H1 (cell line): Measurements from ENCODE around the gene ELAVL1. TPM values are rescaled to one million over a fixed set of nuclear protein-coding genes. Genes with fewer than 3 reads are reported as not detected.

Experiments
- CTCF ChIA-PET: fragments of 300-600 bp; sonication (Branson Sonifier 250); formaldehyde crosslinking; loops from one replicate; lab custom pipeline; 2021; ENCODE audit not compliant: partially characterized antibody; lab: Charles Lee
- POLR2A ChIA-PET: fragments of 300-600 bp; sonication (Branson Sonifier 250); formaldehyde crosslinking; loops from one replicate; lab custom pipeline; 2021; ENCODE audit warnings: inconsistent platforms; ENCODE audit not compliant: partially characterized antibody; lab: Charles Lee
- DNase-seq, 2 experiments: peaks; one replicate each; pipeline versions ENCODE4 v3.0.0 to v3.0.0-alpha.2; 2010 to 2022; ENCODE audit warnings: low spot score in 2 of 2, low read depth in 1 of 2, mixed read lengths in 1 of 2
- FAIRE-seq: peaks from 2 replicates; lab custom pipeline; 2011; peaks lifted over from hg19 to GRCh38; lab: Jason Lieb, UNC
- H2AFZ ChIP-seq: 2 replicates; pipeline ENCODE4 v1.8.1; 2012; ENCODE audit warnings: low read length, inconsistent platforms
- H2AK5ac ChIP-seq: 2 replicates; pipeline ENCODE4 v1.6.1; 2013; ENCODE audit warnings: low read depth, low read length
- H2BK120ac ChIP-seq: replicated peaks from 2 replicates; pipeline ENCODE3; 2013; ENCODE audit warnings: low read depth, low read length, inconsistent platforms
- H2BK12ac ChIP-seq: 2 replicates; pipeline ENCODE4 v1.6.1; 2013; ENCODE audit warnings: low read depth, low read length
- H2BK15ac ChIP-seq: 2 replicates; pipeline ENCODE4 v1.6.1; 2013; ENCODE audit warnings: low read length
- H2BK20ac ChIP-seq: 2 replicates; pipeline ENCODE4 v1.6.1; 2013; ENCODE audit warnings: low read length
- H2BK5ac ChIP-seq: 2 replicates; pipeline ENCODE4 v1.6.1; 2013; ENCODE audit warnings: low read depth, low read length
- H3K14ac ChIP-seq: 2 replicates; pipeline ENCODE4 v1.6.1; 2013; ENCODE audit warnings: inconsistent platforms; ENCODE audit not compliant: insufficient read length
- H3K18ac ChIP-seq: 2 replicates; pipeline ENCODE4 v1.6.1; 2013; ENCODE audit warnings: low read length; ENCODE audit errors: extremely low read depth
- H3K23ac ChIP-seq: 2 replicates; pipeline ENCODE4 v1.6.1; 2013; ENCODE audit warnings: inconsistent platforms; ENCODE audit not compliant: insufficient read length
- H3K23me2 ChIP-seq: 2 replicates; pipeline ENCODE4 v1.6.1; 2013; ENCODE audit warnings: low read depth, low read length
- H3K27ac ChIP-seq: 2 replicates; pipeline ENCODE4 v1.6.1; 2011; ENCODE audit warnings: low read depth, low read length, inconsistent platforms
- H3K27me3 ChIP-seq, 4 experiments: replicated peaks in 1 of 4; 1 replicate in 1 of 4; 2 replicates in 3 of 4; pipeline versions ENCODE4 v1.6.1 to v1.8.1; 2011 to 2013; ENCODE audit warnings: low read length in 3 of 4, mild to moderate bottlenecking in 3 of 4, inconsistent platforms in 2 of 4, mixed read lengths in 2 of 4, moderate library complexity in 1 of 4; ENCODE audit not compliant: control insufficient read depth in 3 of 4, insufficient read depth in 3 of 4; ENCODE audit errors: extremely low read depth in 1 of 4
- H3K36me3 ChIP-seq, 4 experiments: 2 replicates each; pipeline versions ENCODE4 v1.6.1 to v1.8.1; 2011 to 2013; ENCODE audit warnings: mild to moderate bottlenecking in 4 of 4, low read length in 3 of 4, moderate library complexity in 2 of 4, control low read depth in 1 of 4, inconsistent platforms in 1 of 4; ENCODE audit not compliant: insufficient read depth in 4 of 4, control insufficient read depth in 2 of 4
- H3K4ac ChIP-seq: replicated peaks from 2 replicates; pipeline ENCODE3; 2013; ENCODE audit warnings: low read length, low read depth, mixed read lengths, inconsistent platforms; ENCODE audit not compliant: insufficient read length
- H3K4me1 ChIP-seq, 4 experiments: replicated peaks in 1 of 4; 1 replicate in 1 of 4; 2 replicates in 3 of 4; pipeline versions ENCODE4 v1.6.1 to v1.8.1; 2011 to 2013; ENCODE audit warnings: low read length in 3 of 4, inconsistent platforms in 2 of 4, mixed read lengths in 1 of 4; ENCODE audit not compliant: insufficient read depth in 4 of 4, control insufficient read depth in 3 of 4
- H3K4me2 ChIP-seq, 2 experiments: 2 replicates each; pipeline versions ENCODE4 v1.6.1 to v1.8.1; 2011 to 2013; ENCODE audit warnings: low read depth in 2 of 2, low read length in 2 of 2, control low read depth in 1 of 2, inconsistent platforms in 1 of 2, mild to moderate bottlenecking in 1 of 2; ENCODE audit not compliant: insufficient read depth in 1 of 2
- H3K4me3 ChIP-seq, 4 experiments: fragments of 200-600, 300-600 bp in 1 of 4; sonication (generic), shearing (Covaris generic), sonication (Bioruptor Twin) in 1 of 4; 2 replicates each; pipeline versions ENCODE4 v1.5.1 to v1.8.1; 2011 to 2016; ENCODE audit warnings: low read length in 4 of 4, low read depth in 3 of 4, control low read depth in 2 of 4, inconsistent platforms in 2 of 4, mild to moderate bottlenecking in 2 of 4, mixed read lengths in 1 of 4, moderate library complexity in 1 of 4; ENCODE audit not compliant: insufficient read depth in 2 of 4; ENCODE audit errors: extremely low read depth in 1 of 4
- H3K56ac ChIP-seq: replicated peaks from 2 replicates; pipeline ENCODE3; 2013; ENCODE audit warnings: low read depth, mild to moderate bottlenecking, mixed read lengths, low read length, inconsistent platforms; ENCODE audit not compliant: insufficient read length
- H3K79me1 ChIP-seq: 2 replicates; pipeline ENCODE4 v1.6.1; 2013; ENCODE audit warnings: low read depth, low read length, control low read depth
- H3K79me2 ChIP-seq, 2 experiments: 2 replicates each; pipeline versions ENCODE4 v1.6.1 to v1.8.1; 2012 to 2013; ENCODE audit warnings: low read length in 2 of 2, mild to moderate bottlenecking in 2 of 2, inconsistent platforms in 1 of 2; ENCODE audit not compliant: insufficient read depth in 2 of 2, control insufficient read depth in 1 of 2
- H3K9ac ChIP-seq, 4 experiments: replicated peaks in 1 of 4; 1 replicate in 1 of 4; 2 replicates in 3 of 4; pipeline versions ENCODE4 v1.6.1 to v1.8.1; 2011 to 2013; ENCODE audit warnings: low read depth in 3 of 4, low read length in 3 of 4, control low read depth in 2 of 4, mild to moderate bottlenecking in 2 of 4, moderate library complexity in 2 of 4, inconsistent platforms in 1 of 4; ENCODE audit errors: extremely low read depth in 1 of 4
- H3K9me3 ChIP-seq, 2 experiments: 2 replicates each; pipeline versions ENCODE4 v1.6.1 to v1.8.1; 2012 to 2013; ENCODE audit warnings: mild to moderate bottlenecking in 2 of 2, moderate library complexity in 2 of 2, control low read depth in 1 of 2, inconsistent platforms in 1 of 2, low read depth in 1 of 2, low read length in 1 of 2, mixed read lengths in 1 of 2; ENCODE audit not compliant: insufficient read depth in 2 of 2
- H4K20me1 ChIP-seq, 2 experiments: replicated peaks in 1 of 2; 2 replicates each; pipeline versions ENCODE3 to v1.8.1; 2011 to 2013; ENCODE audit warnings: inconsistent platforms in 2 of 2, low read length in 2 of 2, mild to moderate bottlenecking in 1 of 2; ENCODE audit not compliant: insufficient read depth in 2 of 2, control insufficient read depth in 1 of 2
- H4K5ac ChIP-seq: 2 replicates; pipeline ENCODE4 v1.6.1; 2013; ENCODE audit warnings: low read length, low read depth, mixed read lengths, inconsistent platforms; ENCODE audit not compliant: insufficient read length
- H4K8ac ChIP-seq: 2 replicates; pipeline ENCODE4 v1.8.0; 2013; ENCODE audit warnings: mild to moderate bottlenecking, moderate library complexity, low read length, inconsistent platforms; ENCODE audit not compliant: insufficient read depth; ENCODE audit errors: extremely low read depth
- H4K91ac ChIP-seq: replicated peaks from 2 replicates; pipeline ENCODE3; 2013; ENCODE audit warnings: low read length, mixed read lengths, inconsistent platforms; ENCODE audit not compliant: insufficient read length
- BACH1 ChIP-seq: IDR thresholded peaks from 2 replicates; pipeline ENCODE4 v1.6.1; 2012; ENCODE audit warnings: low read length, improper control_type of control experiment
- GABPA ChIP-seq: IDR thresholded peaks from 2 replicates; pipeline ENCODE4 v1.6.1; 2011; ENCODE audit warnings: mild to moderate bottlenecking, low read length, moderate library complexity, borderline replicate concordance; ENCODE audit not compliant: insufficient read depth
- GTF2F1 ChIP-seq: IDR thresholded peaks from 2 replicates; pipeline ENCODE4 v1.6.1; 2012; ENCODE audit warnings: low read depth, low read length, improper control_type of control experiment, borderline replicate concordance
- JUN ChIP-seq: IDR thresholded peaks from 2 replicates; pipeline ENCODE4 v1.6.1; 2011; ENCODE audit warnings: low read depth, mild to moderate bottlenecking, improper control_type of control experiment, low read length
- POLR2A ChIP-seq, 2 experiments: IDR thresholded peaks; 1 replicate in 1 of 2; 2 replicates in 1 of 2; pipeline ENCODE4 v1.6.1; 2011; ENCODE audit warnings: low read depth in 2 of 2, low read length in 2 of 2, mild to moderate bottlenecking in 2 of 2; ENCODE audit errors: control extremely low read depth in 1 of 2
- whole genome bisulfite sequencing, 2 experiments: shearing (Covaris generic) in 1 of 2; methylation state at CpG; one replicate each; pipeline versions ENCODE4 v1.1.6 to v1.1.7; 2013 to 2015; ENCODE audit warnings: low lambda C conversion rate in 2 of 2, mixed read lengths in 2 of 2, inconsistent platforms in 1 of 2, low coverage in 1 of 2, missing lambda C conversion rate in 1 of 2; ENCODE audit not compliant: insufficient replicate concordance in 2 of 2, insufficient coverage in 1 of 2, insufficient read length in 1 of 2; ENCODE audit errors: extremely low coverage in 1 of 2, missing lambda C conversion rate in 1 of 2; 5-methylcytosine and 5-hydroxymethylcytosine counted together
- polyA plus RNA-seq, 7 experiments: library from polyadenylated mRNA; depleted of rRNA in 3 of 7; stranded (reverse) in 5 of 7; unstranded in 2 of 7; fragments of >200 nt in 5 of 7; fragments of 200-250 nt in 2 of 7; gene quantifications; 1 replicate in 5 of 7; 2 replicates in 1 of 7; 4 replicates in 1 of 7; pipeline versions ENCODE4 v1.2.1 to v1.2.3, GENCODE V29; 2011 to 2013; ENCODE audit warnings: missing spikeins in 2 of 7, mixed read lengths in 2 of 7
- total RNA-seq: library from RNA; stranded (reverse); fragmentation: NEBNext Ultra II Directional; extraction: Animal tissue kit (Norgen Biotek cat#: 25700); gene quantifications from 2 replicates; pipeline ENCODE4 v1.2.1, GENCODE V29; 2021

The ELAVL1 gene
- total and polyA plus RNA-seq, 2 of the 8 experiments (the other 6 are each of a cell fraction or from before 2014, with no cell fraction given), result 56.7 to 163 TPM

- Histone ChIP-seq H2BK120ac (no peak overlapping the region), H3K27ac (no peak overlapping the region), H2AK5ac (no peak overlapping the region), H2AFZ (no peak overlapping the region), H3K56ac (no peak overlapping the region), H3K18ac (no peak overlapping the region), H2BK5ac (no peak overlapping the region), H2BK12ac (no peak overlapping the region), H3K9me3 (no peaks in the 10 kb centered on the region), H3K23me2 (peaks cover 11% of the 10 kb centered on the region), H2BK20ac (no peak overlapping the region), H3K23ac (no peak overlapping the region), H2BK15ac (no peak overlapping the region), H3K4me2 (peak overlapping the region; percentile 82 to 98), H3K9ac (peak overlapping the region in 2 of 4 experiments; percentile 73 to 80; a peak in 2 of 7 replicates), H4K5ac (no peak overlapping the region), H4K8ac (no peak overlapping the region), H3K79me1 (peaks cover 17% of the 10 kb centered on the region), H3K4me1 (peaks cover 6 to 13% (median 9%) of the 10 kb centered on the region in 4 experiments), H3K4ac (no peak overlapping the region), H3K4me3 (peak overlapping the region; percentile 63 to 89 (median 85); a peak in 7 of 8 replicates), H3K27me3 (no peaks in the 10 kb centered on the region), H3K36me3 (0 out of 8 replicates have a peak, but pooled peaks cover 0 to 2% (median 0%) of the 10 kb centered on the region in 4 experiments), H3K14ac (no peak overlapping the region), H4K91ac (no peak overlapping the region), H3K79me2 (peaks cover 45 to 60% of the 10 kb centered on the region in 2 experiments), H4K20me1 (peaks cover 32 to 40% of the 10 kb centered on the region in 2 experiments)
- ChIA-PET CTCF (interaction anchor here (1.2 kb wide), 2 partner anchors 34 to 65 kb away, joined by 3 to 8 read pairs; no protein-coding TSS in a partner anchor), POLR2A (interaction anchor here (0.6 to 3.6 kb wide), 7 partner anchors 42 to 204 kb away, joined by 3 to 20 read pairs (median 3); partner anchors contain the start of genes CCL25 and TIMM44)
- TF ChIP-seq GABPA (no peak), GTF2F1 (no peak), POLR2A (IDR thresholded peaks at IDR 0.05; ENCODE audit: control extremely low read depth in 1 of 2, low read depth in 2 of 2, low read length in 2 of 2) (no peak), BACH1 (no peak), JUN (no peak)
- 86% methylated on average over 6 of the region's 6 CpGs; no CpG with 5 or more reads in 1 of the 2 experiments for WGBS, 2 experiments
- DNase-seq (no peak), FAIRE-seq (no peak)
Observed at GRCh38 chr19:8004001-8004400, 1.4 kb downstream of the ELAVL1 start.
